ENCODE results near the gene TMEM245. TPM values are rescaled to one million over a fixed set of nuclear protein-coding genes. Genes with fewer than 3 reads are reported as not detected.

TMEM245 gene
- total RNA-seq, 2 experiments from 2014 or later, result 22.6 to 24.4 TPM

- no peak overlapping the region for H3K27ac Mint-ChIP-seq
- Histone ChIP-seq H3K9me3 (ENCODE audit: control insufficient read depth in 1 of 2, insufficient read depth in 1 of 2, low read length in 2 of 2) (no peaks in the 10 kb centered on the region), H3K27ac (ENCODE audit: low read depth in 1 of 2, low read length in 2 of 2) (no peak overlapping the region), H3K36me3 (ENCODE audit: insufficient read depth, low read length) (peaks cover 62% of the 10 kb centered on the region), H3K4me1 (ENCODE audit: insufficient read depth, low read length) (peaks cover 17% of the 10 kb centered on the region), H3K27me3 (ENCODE audit: control insufficient read depth in 1 of 2, insufficient read depth in 2 of 2, low read length in 2 of 2) (no peaks in the 10 kb centered on the region), H3K4me3 (ENCODE audit: low read length) (no peak overlapping the region)
- H3K36me3 Mint-ChIP-seq (ENCODE audit: low read depth), result peaks cover 90% of the 10 kb centered on the region
- H3K27me3 Mint-ChIP-seq, result no peaks in the 10 kb centered on the region
- peaks cover 55% of the 10 kb centered on the region for H3K4me1 Mint-ChIP-seq (ENCODE audit: low read depth)
- no peak for TF ChIP-seq CTCF (IDR thresholded peaks at IDR 0.05)
- DNase-seq (no peak), ATAC-seq (ENCODE audit: poor library complexity) (no peak)
- intact Hi-C loops (cut with DNase I, micrococcal nuclease), result no loop called here
- ChIA-PET CTCF (no interaction called here), POLR2A (no interaction called here)
- H3K4me3 Mint-ChIP-seq, result no peak overlapping the region
- no peaks in the 10 kb centered on the region for H3K9me3 Mint-ChIP-seq
Observed at GRCh38 chr9:109092051-109092580, 27.6 kb downstream of the TMEM245 start.

GRCh38 chr9:109088221-109088620 is 31.5 kb downstream of the TMEM245 start:
- peaks cover 80% of the 10 kb centered on the region for H3K36me3 ChIP-seq (ENCODE audit: insufficient read depth, low read length)
- H3K27me3 Mint-ChIP-seq, result no peaks in the 10 kb centered on the region
- H3K4me1 Mint-ChIP-seq (ENCODE audit: low read depth), result peaks cover 25% of the 10 kb centered on the region
- ChIA-PET POLR2A (interaction anchor here (1.0 to 2.0 kb wide), 2 partner anchors 20 to 31 kb away, joined by 3 to 9 read pairs; partner anchors contain the start of gene TMEM245), CTCF (interaction anchor here (1.5 to 1.6 kb wide), 2 partner anchors 13 to 21 kb away, joined by 3 to 5 read pairs; no protein-coding TSS in a partner anchor)
- no peak overlapping the region for H3K4me3 Mint-ChIP-seq
- no peaks in the 10 kb centered on the region for H3K27me3 ChIP-seq (ENCODE audit: control insufficient read depth in 1 of 2, insufficient read depth in 2 of 2, low read length in 2 of 2)
- ATAC-seq (ENCODE audit: poor library complexity) (no peak), DNase-seq (no peak)
- TF ChIP-seq CTCF (IDR thresholded peaks at IDR 0.05), result no peak
- no peak overlapping the region for H3K4me3 ChIP-seq (ENCODE audit: low read length)
- no peaks in the 10 kb centered on the region for H3K4me1 ChIP-seq (ENCODE audit: insufficient read depth, low read length)
- H3K9me3 Mint-ChIP-seq, result no peaks in the 10 kb centered on the region
- H3K36me3 Mint-ChIP-seq (ENCODE audit: low read depth), result peaks cover 97% of the 10 kb centered on the region
- no peak overlapping the region for H3K27ac Mint-ChIP-seq
- H3K9me3 ChIP-seq (ENCODE audit: control insufficient read depth in 1 of 2, insufficient read depth in 1 of 2, low read length in 2 of 2), result no peaks in the 10 kb centered on the region
- H3K27ac ChIP-seq (ENCODE audit: low read depth in 1 of 2, low read length in 2 of 2), result no peak overlapping the region
- intact Hi-C loops (cut with DNase I, micrococcal nuclease), result loop anchor here in 1 of 2 experiments (5.0 kb wide), 1 partner anchor 41 kb away; no protein-coding TSS in a partner anchor

- no peaks in the 10 kb centered on the region for H3K4me1 ChIP-seq (ENCODE audit: insufficient read depth, low read length)
- peaks cover 76% of the 10 kb centered on the region for H3K36me3 ChIP-seq (ENCODE audit: insufficient read depth, low read length)
- no peaks in the 10 kb centered on the region for H3K27me3 Mint-ChIP-seq
- no peak for DNase-seq
- no peaks in the 10 kb centered on the region for H3K9me3 ChIP-seq (ENCODE audit: control insufficient read depth in 1 of 2, insufficient read depth in 1 of 2, low read length in 2 of 2)
- POLR2A ChIA-PET, result interaction anchor here (1.0 to 2.0 kb wide), 2 partner anchors 19 to 31 kb away, joined by 3 to 9 read pairs; partner anchors contain the start of gene TMEM245
- no peak overlapping the region for H3K4me3 ChIP-seq (ENCODE audit: low read length)
- H3K4me1 Mint-ChIP-seq (ENCODE audit: low read depth), result peaks cover 21% of the 10 kb centered on the region
- peaks cover 97% of the 10 kb centered on the region for H3K36me3 Mint-ChIP-seq (ENCODE audit: low read depth)
- CTCF ChIA-PET, result interaction anchor here (1.5 to 1.6 kb wide), 2 partner anchors 12 to 21 kb away, joined by 3 to 5 read pairs; no protein-coding TSS in a partner anchor
- no peaks in the 10 kb centered on the region for H3K9me3 Mint-ChIP-seq
- no peak for TF ChIP-seq CTCF (IDR thresholded peaks at IDR 0.05)
- H3K27me3 ChIP-seq (ENCODE audit: control insufficient read depth in 1 of 2, insufficient read depth in 2 of 2, low read length in 2 of 2), result no peaks in the 10 kb centered on the region
- peak overlapping the region; percentile 11 for H3K27ac Mint-ChIP-seq
- H3K4me3 Mint-ChIP-seq, result no peak overlapping the region
- no peak for ATAC-seq (ENCODE audit: poor library complexity)
- H3K27ac ChIP-seq (ENCODE audit: low read depth in 1 of 2, low read length in 2 of 2), result no peak overlapping the region
- intact Hi-C loops (cut with DNase I, micrococcal nuclease), result loop anchor here in 1 of 2 experiments (5.0 kb wide), 1 partner anchor 40 kb away; no protein-coding TSS in a partner anchor
Observed at GRCh38 chr9:109087795-109088194, 32.0 kb downstream of the TMEM245 start.
